HFFc6 (cell line): ENCODE data around the gene WNT7A. TPM values are rescaled to one million over a fixed set of nuclear protein-coding genes. Genes with fewer than 3 reads are reported as not detected.
"Not testable (repeated sequence)": the region's sequence is repeated elsewhere in the genome, so short reads cannot be mapped to it uniquely, and the experiment has no call there.

ENCODE experiments used
- DNase-seq: peaks from one replicate; pipeline ENCODE4 v3.0.0-alpha.2; 2018
- H3K27ac Mint-ChIP-seq: 2 replicates; pipeline ENCODE4 v1.8.0; 2020; ENCODE audit warnings: mild to moderate bottlenecking, mixed read lengths
- H3K27me3 Mint-ChIP-seq: 2 replicates; pipeline ENCODE4 v1.8.0; 2021; ENCODE audit warnings: mild to moderate bottlenecking, moderate library complexity, mixed read lengths; ENCODE audit not compliant: insufficient read depth
- H3K36me3 Mint-ChIP-seq: 2 replicates; pipeline ENCODE4 v1.8.0; 2021; ENCODE audit warnings: low read depth, mixed read lengths
- H3K4me1 Mint-ChIP-seq: 2 replicates; pipeline ENCODE4 v1.8.0; 2020; ENCODE audit warnings: low read depth, mixed read lengths
- H3K4me3 Mint-ChIP-seq: 2 replicates; pipeline ENCODE4 v1.8.0; 2020; ENCODE audit warnings: mild to moderate bottlenecking, moderate library complexity, mixed read lengths
- H3K9me3 Mint-ChIP-seq: 2 replicates; pipeline ENCODE4 v1.8.0; 2020; ENCODE audit warnings: mild to moderate bottlenecking, mixed read lengths
- long read RNA-seq: library from polyadenylated mRNA; unstranded; transcript quantifications from one replicate; pipeline ENCODE4 v2.0.0, GENCODE V29; 2019
- total RNA-seq, 6 experiments: library from RNA; stranded (reverse); fragmentation: NEBNext Ultra II Directional; extraction: Animal tissue kit (Norgen Biotek cat#: 25700); gene quantifications; 2 replicates in 1 of 6; 3 replicates in 5 of 6; pipeline ENCODE4 v1.2.3, GENCODE V29; 2021
- TF ChIP-seq, protein P1 (sequence below): fragments of 200-600 bp; sonication (generic); IDR thresholded peaks from 2 replicates; pipeline ENCODE4 v1.5.0; 2021; ENCODE audit warnings: antibody characterized with exemption, mild to moderate bottlenecking

Gene WNT7A
- not detected for total RNA-seq
- long read RNA-seq, result 0 reads

DNA sequence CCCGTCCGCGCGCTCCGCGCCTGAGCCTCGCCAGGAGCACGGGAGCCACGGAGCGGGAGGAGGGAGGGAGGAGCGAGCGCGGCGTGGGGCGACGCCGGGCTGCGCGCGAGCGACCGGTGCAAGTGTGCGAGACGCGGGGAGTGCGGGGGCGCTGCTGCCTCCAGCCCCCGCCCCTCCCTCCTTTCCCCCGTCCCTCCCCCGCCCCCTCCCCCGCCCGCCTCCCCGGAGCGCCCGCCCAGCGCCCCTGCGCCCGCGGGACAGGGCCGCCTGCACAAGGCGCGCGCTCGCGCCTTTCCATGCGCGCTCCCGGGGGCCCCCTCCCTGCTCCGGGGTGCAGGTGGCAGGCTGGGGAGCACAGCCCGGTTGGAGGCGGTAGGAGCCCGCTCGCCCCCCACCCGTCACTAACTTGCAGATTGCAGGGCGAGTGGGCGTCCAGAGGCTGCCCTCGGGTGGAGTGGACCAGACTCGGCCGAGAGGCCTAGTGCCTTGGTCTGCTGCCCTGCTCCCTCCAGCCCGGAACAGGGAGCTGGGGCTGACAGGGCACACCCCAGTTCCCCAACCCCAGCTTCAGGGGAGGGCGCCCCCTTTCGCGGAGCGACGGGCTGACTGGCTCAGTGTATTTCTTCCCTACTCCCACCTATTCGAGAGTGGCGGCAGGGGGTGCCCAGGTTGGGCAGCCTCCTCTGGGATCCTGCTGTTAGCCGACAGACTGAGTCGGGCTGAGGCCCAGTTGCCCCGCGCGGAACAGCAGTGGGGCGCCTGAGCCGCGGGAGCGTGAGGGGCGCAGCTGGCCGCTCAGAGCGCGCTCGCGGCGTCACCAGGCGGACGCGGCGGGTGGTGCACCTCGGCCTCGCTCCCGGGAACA is at the start of gene WNT7A:
Gene WNT7A, minus strand, starts transcription at position 126 of the 865 bp plus-strand sequence. CDS start 255 bp downstream, outside the sequence.
- TF ChIP-seq, protein P1, sequence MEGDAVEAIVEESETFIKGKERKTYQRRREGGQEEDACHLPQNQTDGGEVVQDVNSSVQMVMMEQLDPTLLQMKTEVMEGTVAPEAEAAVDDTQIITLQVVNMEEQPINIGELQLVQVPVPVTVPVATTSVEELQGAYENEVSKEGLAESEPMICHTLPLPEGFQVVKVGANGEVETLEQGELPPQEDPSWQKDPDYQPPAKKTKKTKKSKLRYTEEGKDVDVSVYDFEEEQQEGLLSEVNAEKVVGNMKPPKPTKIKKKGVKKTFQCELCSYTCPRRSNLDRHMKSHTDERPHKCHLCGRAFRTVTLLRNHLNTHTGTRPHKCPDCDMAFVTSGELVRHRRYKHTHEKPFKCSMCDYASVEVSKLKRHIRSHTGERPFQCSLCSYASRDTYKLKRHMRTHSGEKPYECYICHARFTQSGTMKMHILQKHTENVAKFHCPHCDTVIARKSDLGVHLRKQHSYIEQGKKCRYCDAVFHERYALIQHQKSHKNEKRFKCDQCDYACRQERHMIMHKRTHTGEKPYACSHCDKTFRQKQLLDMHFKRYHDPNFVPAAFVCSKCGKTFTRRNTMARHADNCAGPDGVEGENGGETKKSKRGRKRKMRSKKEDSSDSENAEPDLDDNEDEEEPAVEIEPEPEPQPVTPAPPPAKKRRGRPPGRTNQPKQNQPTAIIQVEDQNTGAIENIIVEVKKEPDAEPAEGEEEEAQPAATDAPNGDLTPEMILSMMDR, result peak; percentile 67
- H3K4me1 Mint-ChIP-seq, result no peaks in the 10 kb centered on the region
- H3K36me3 Mint-ChIP-seq, result no peaks in the 10 kb centered on the region
- no peak for DNase-seq
- H3K27me3 Mint-ChIP-seq, result peaks cover 46% of the 10 kb centered on the region
- peaks cover 4% of the 10 kb centered on the region; the same call in 1 of the 2 replicates for H3K9me3 Mint-ChIP-seq
- H3K4me3 Mint-ChIP-seq, result no peak within 1 kb of the TSS
- H3K27ac Mint-ChIP-seq, result no peak within 1 kb of the TSS

GRCh38 chr3:13928741-13929140 is 48.9 kb upstream of the WNT7A start:
- DNase-seq, H3K27me3 Mint-ChIP-seq, H3K27ac Mint-ChIP-seq, H3K4me3 Mint-ChIP-seq, H3K36me3 Mint-ChIP-seq, H3K4me1 Mint-ChIP-seq: not testable (repeated sequence)
- peaks cover 24% of the 10 kb centered on the region for H3K9me3 Mint-ChIP-seq

DNA sequence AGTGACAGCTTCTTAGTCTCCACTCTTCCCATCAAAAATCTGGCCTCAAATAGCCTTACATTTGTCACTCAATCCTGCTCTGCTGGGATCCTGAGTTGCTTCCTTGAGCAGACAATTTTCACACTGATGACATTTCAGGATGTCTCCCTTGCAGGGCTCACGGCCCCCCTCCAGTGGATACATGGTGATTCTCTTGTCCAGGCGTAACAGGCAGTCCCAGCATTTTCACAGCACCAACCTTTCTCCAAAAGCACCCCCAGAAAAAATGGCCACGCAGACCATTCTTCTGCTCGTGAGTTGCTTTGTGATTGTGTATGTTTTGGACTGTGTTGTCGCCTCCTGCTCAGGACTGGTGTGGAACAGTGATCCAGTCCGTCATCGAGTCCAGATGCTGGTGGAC is 47.4 kb upstream of the WNT7A start:
- DNase-seq, result no peak

GRCh38 chr3:13916375-13916774 is 36.5 kb upstream of the WNT7A start:
- DNase-seq, result no peak
- H3K36me3 Mint-ChIP-seq, result no peaks in the 10 kb centered on the region
- H3K27me3 Mint-ChIP-seq, result no peaks in the 10 kb centered on the region; the same call in 1 of the 2 replicates
- TF ChIP-seq, protein P1, result peak; percentile 33; the same call in 1 of the 2 replicates
- no peak overlapping the region for H3K4me3 Mint-ChIP-seq
- no peaks in the 10 kb centered on the region for H3K4me1 Mint-ChIP-seq
- no peak overlapping the region for H3K27ac Mint-ChIP-seq
- H3K9me3 Mint-ChIP-seq, result peaks cover 21% of the 10 kb centered on the region

More for the DNA sequence above, 47.4 kb upstream of the WNT7A start:
- Mint-ChIP-seq H3K36me3 (peaks cover 5% of the 10 kb centered on the region; the same call in 1 of the 2 replicates), H3K9me3 (peaks cover 20% of the 10 kb centered on the region), H3K4me3 (no peak overlapping the region), H3K4me1 (no peaks in the 10 kb centered on the region), H3K27me3 (peaks cover 5% of the 10 kb centered on the region), H3K27ac (no peak overlapping the region)
- TF ChIP-seq, protein P1, result peak; percentile 46; the same call in 1 of the 2 replicates

DNA sequence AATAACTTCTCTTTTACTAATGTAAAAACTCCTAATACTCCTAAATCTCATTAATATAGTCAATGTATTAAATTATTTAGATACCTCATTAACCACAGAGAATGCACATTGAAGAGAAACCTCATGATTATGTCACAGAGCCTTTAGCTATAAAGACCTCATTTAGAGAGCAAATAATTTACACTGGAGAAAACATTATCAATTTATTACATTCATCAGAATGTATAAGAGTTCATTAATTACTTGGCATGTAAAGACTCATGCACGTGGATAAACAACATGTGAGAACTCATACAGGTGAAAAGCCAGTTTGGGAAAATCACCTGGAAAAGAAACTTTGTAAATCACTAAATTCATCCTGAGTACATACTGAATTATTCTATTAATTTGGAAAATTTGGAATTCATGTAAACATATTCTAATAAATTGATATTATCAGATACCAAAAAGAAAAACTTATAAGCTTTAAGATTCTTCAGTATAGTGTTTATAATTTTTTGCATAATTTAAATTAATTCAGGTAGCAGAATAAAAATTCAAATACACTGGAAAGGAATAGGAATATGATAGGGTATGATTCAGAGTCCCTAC is 22.9 kb upstream of the WNT7A start:
- Mint-ChIP-seq H3K36me3 (peaks cover 18% of the 10 kb centered on the region), H3K4me1 (no peaks in the 10 kb centered on the region), H3K27me3 (no peaks in the 10 kb centered on the region; the same call in 1 of the 2 replicates), H3K27ac (no peak overlapping the region), H3K4me3 (no peak overlapping the region), H3K9me3 (peaks cover 80% of the 10 kb centered on the region)
- no peak for DNase-seq
- TF ChIP-seq, protein P1, result no peak
